Amygdala (tissue), 56 donors: ENCODE results near the gene EEFSEC.

Experiments
- DNase-seq, 56 donors: peaks; one replicate each; lab custom pipeline; 2025; lab: John Stamatoyannopoulos, UW

The EEFSEC gene

GRCh38 chr3:128214056-128214455 is 60.8 kb downstream of the EEFSEC start:
- no peak for DNase-seq

GRCh38 chr3:128215290-128215689 is 62.0 kb downstream of the EEFSEC start:
- DNase-seq, result no peak

GRCh38 chr3:128215800-128216495 is 62.7 kb downstream of the EEFSEC start:
- no peak for DNase-seq

- no peak for DNase-seq
These were observed 64.6 kb downstream of the EEFSEC start for GRCh38 chr3:128217702-128218547.

GRCh38 chr3:128218548-128219257 is 65.4 kb downstream of the EEFSEC start:
- no peak for DNase-seq

- DNase-seq, result no peak
These were observed 68.0 kb downstream of the EEFSEC start for GRCh38 chr3:128221328-128221727.

GRCh38 chr3:128222796-128223385 is 69.6 kb downstream of the EEFSEC start:
- no peak for DNase-seq

- DNase-seq, result no peak
These were observed 73.0 kb downstream of the EEFSEC start for GRCh38 chr3:128226186-128226725.

- DNase-seq, result peak in 21 of 56 donors; percentile 1 to 49 (median 20)
These were observed 73.6 kb downstream of the EEFSEC start for GRCh38 chr3:128226795-128227395.

GRCh38 chr3:128227507-128227906 is 74.2 kb downstream of the EEFSEC start:
- DNase-seq, result no peak

- DNase-seq, result no peak
These were observed 75.2 kb downstream of the EEFSEC start for GRCh38 chr3:128228366-128228910.

- no peak for DNase-seq
These were observed 76.0 kb downstream of the EEFSEC start for GRCh38 chr3:128229106-128229857.

- no peak for DNase-seq
These were observed 78.3 kb downstream of the EEFSEC start for GRCh38 chr3:128231606-128232005.

GRCh38 chr3:128232376-128233178 is 79.3 kb downstream of the EEFSEC start:
- DNase-seq, result no peak

GRCh38 chr3:128235207-128235926 is 82.1 kb downstream of the EEFSEC start:
- no peak for DNase-seq

- peak in 1 of 56 donors; percentile 14 for DNase-seq
These were observed 83.4 kb downstream of the EEFSEC start for GRCh38 chr3:128236657-128237056.
